CD4-positive, alpha-beta T cell (primary cell): ENCODE measurements around the gene DCAF15. TPM values are rescaled to one million over a fixed set of nuclear protein-coding genes. Genes with fewer than 3 reads are reported as not detected.
A peak's percentile ranks its signal among the peaks of the same experiment; 100 is the strongest.

Experiments
- ATAC-seq: fragments of 200-7000 bp; cut with Tn5 transposase; one replicate; pipeline ENCODE4 v1.10.0; 2022; ENCODE audit warnings: mild to moderate bottlenecking; ENCODE audit not compliant: poor library complexity
- CTCF ChIA-PET: fragments of 350-600 bp; sonication (Branson Sonifier 250); formaldehyde crosslinking; loops from one replicate; lab custom pipeline; 2021; ENCODE audit warnings: antibody characterized with exemption, inconsistent platforms; lab: Charles Lee
- POLR2A ChIA-PET: fragments of 350-600 bp; sonication (Branson Sonifier 250); formaldehyde crosslinking; loops from one replicate; lab custom pipeline; 2021; ENCODE audit warnings: antibody characterized with exemption, inconsistent platforms; lab: Charles Lee
- DNase-seq, 14 experiments: peaks; one replicate each; pipeline ENCODE4 v3.0.0-alpha.2; 2013 to 2020; ENCODE audit warnings: mixed read lengths in 2 of 14
- H3K27ac ChIP-seq, 2 donors: one replicate each; pipeline versions ENCODE4 v1.5.1 to v1.7.0; 2013; ENCODE audit warnings: low read length in 2 of 2, low read depth in 1 of 2, mild to moderate bottlenecking in 1 of 2
- H3K27me3 ChIP-seq, 2 experiments: 1 replicate in 1 of 2; 2 replicates in 1 of 2; pipeline versions ENCODE4 v1.6.1 to v1.7.0; 2013; ENCODE audit warnings: low read length in 2 of 2, control low read depth in 1 of 2, mild to moderate bottlenecking in 1 of 2, moderate library complexity in 1 of 2; ENCODE audit not compliant: insufficient read depth in 2 of 2, control insufficient read depth in 1 of 2
- H3K36me3 ChIP-seq: one replicate; pipeline ENCODE4 v1.6.1; 2013; ENCODE audit warnings: low read length, control low read depth; ENCODE audit not compliant: insufficient read depth
- H3K4me1 ChIP-seq: one replicate; pipeline ENCODE4 v1.6.1; 2013; ENCODE audit warnings: low read length, control low read depth; ENCODE audit not compliant: insufficient read depth
- H3K4me3 ChIP-seq: one replicate; pipeline ENCODE4 v1.5.1; 2013; ENCODE audit warnings: mild to moderate bottlenecking, low read length, moderate library complexity
- H3K9me3 ChIP-seq, 2 experiments: 1 replicate in 1 of 2; 2 replicates in 1 of 2; pipeline versions ENCODE4 v1.6.1 to v1.7.0; 2013; ENCODE audit warnings: low read length in 2 of 2, mild to moderate bottlenecking in 2 of 2, control low read depth in 1 of 2, moderate library complexity in 1 of 2; ENCODE audit not compliant: control insufficient read depth in 1 of 2, insufficient read depth in 1 of 2
- H3K27ac Mint-ChIP-seq: one replicate; pipeline ENCODE4 v1.8.0; 2020; ENCODE audit warnings: mixed read lengths
- H3K27me3 Mint-ChIP-seq: one replicate; pipeline ENCODE4 v1.8.0; 2021; ENCODE audit warnings: mixed read lengths
- H3K36me3 Mint-ChIP-seq: one replicate; pipeline ENCODE4 v1.8.0; 2021; ENCODE audit warnings: low read depth, mixed read lengths
- H3K4me1 Mint-ChIP-seq: one replicate; pipeline ENCODE4 v1.8.0; 2021; ENCODE audit warnings: low read depth, mixed read lengths
- H3K4me3 Mint-ChIP-seq: one replicate; pipeline ENCODE4 v1.8.0; 2020; ENCODE audit warnings: mild to moderate bottlenecking, mixed read lengths
- H3K9me3 Mint-ChIP-seq: one replicate; pipeline ENCODE4 v1.8.0; 2020; ENCODE audit warnings: mixed read lengths
- intact Hi-C, 2 experiments: fragments of 100-400 bp; cut with DNase I in 1 of 2; cut with micrococcal nuclease in 1 of 2; formaldehyde crosslinking; loops; one replicate each; pipeline versions ENCODE4 v1.15.1 to v1.9.0; 2023 to 2025; cut with DNase I, micrococcal nuclease
- total RNA-seq, 174 experiments: library from RNA in 2 of 174; stranded (reverse) in 2 of 174; gene quantifications; one replicate each; pipeline ENCODE4 v1.2.3 and lab custom pipeline; 2021 to 2026
- TF ChIP-seq, protein P1 (sequence below): fragments of 200-600 bp; IDR thresholded peaks from one replicate; pipeline ENCODE4 v1.8.0; 2022; ENCODE audit warnings: antibody characterized with exemption, mild to moderate bottlenecking

Gene DCAF15
- total RNA-seq, 2 experiments from 2014 or later: 84.9 to 85.0 TPM

DNA sequence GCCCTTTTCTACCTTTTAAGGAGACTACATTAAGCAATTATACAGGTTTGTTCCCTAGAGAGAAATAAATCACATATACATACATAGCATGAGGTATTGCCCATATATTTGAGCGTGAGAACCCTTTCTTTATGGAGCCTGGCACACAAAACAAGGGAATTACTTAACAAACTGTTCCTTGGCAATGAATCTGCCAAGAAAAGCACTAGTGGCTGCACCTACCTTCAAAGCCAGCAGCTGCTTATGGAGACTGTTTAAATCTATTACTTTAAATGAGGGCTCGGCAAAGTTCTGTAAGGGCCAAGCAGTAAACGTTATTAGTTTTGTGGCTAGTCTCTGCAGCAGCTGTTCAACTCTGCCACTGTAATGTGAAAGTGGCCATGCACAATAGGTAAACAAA, 46.8 kb downstream of the DCAF15 start:
- no peak for ATAC-seq
- H3K36me3 ChIP-seq: peaks cover 26% of the 10 kb centered on the region
- H3K27me3 Mint-ChIP-seq: no peaks in the 10 kb centered on the region
- peaks cover 51% of the 10 kb centered on the region for H3K4me1 Mint-ChIP-seq
- H3K9me3 Mint-ChIP-seq: no peaks in the 10 kb centered on the region
- no peaks in the 10 kb centered on the region for H3K27me3 ChIP-seq
- no peak for DNase-seq
- H3K4me3 Mint-ChIP-seq: no peak overlapping the region
- H3K27ac ChIP-seq: no peak overlapping the region
- ChIA-PET CTCF (interaction anchor here (1.0 kb wide), 1 partner anchor 33 kb away, joined by 3 read pairs; the partner anchor contains the start of gene IL27RA), POLR2A (interaction anchor here (0.6 to 1.3 kb wide), 4 partner anchors 12 to 48 kb away, joined by 3 to 9 read pairs (median 6); no protein-coding TSS in a partner anchor)
- H3K36me3 Mint-ChIP-seq: peaks cover 18% of the 10 kb centered on the region
- peak overlapping the region; percentile 83 for H3K27ac Mint-ChIP-seq
- no peaks in the 10 kb centered on the region for H3K9me3 ChIP-seq
- TF ChIP-seq, protein P1, sequence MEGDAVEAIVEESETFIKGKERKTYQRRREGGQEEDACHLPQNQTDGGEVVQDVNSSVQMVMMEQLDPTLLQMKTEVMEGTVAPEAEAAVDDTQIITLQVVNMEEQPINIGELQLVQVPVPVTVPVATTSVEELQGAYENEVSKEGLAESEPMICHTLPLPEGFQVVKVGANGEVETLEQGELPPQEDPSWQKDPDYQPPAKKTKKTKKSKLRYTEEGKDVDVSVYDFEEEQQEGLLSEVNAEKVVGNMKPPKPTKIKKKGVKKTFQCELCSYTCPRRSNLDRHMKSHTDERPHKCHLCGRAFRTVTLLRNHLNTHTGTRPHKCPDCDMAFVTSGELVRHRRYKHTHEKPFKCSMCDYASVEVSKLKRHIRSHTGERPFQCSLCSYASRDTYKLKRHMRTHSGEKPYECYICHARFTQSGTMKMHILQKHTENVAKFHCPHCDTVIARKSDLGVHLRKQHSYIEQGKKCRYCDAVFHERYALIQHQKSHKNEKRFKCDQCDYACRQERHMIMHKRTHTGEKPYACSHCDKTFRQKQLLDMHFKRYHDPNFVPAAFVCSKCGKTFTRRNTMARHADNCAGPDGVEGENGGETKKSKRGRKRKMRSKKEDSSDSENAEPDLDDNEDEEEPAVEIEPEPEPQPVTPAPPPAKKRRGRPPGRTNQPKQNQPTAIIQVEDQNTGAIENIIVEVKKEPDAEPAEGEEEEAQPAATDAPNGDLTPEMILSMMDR: no peak
- H3K4me1 ChIP-seq: peaks cover 68% of the 10 kb centered on the region
- no peak overlapping the region for H3K4me3 ChIP-seq
- intact Hi-C loops: no loop called here

DNA sequence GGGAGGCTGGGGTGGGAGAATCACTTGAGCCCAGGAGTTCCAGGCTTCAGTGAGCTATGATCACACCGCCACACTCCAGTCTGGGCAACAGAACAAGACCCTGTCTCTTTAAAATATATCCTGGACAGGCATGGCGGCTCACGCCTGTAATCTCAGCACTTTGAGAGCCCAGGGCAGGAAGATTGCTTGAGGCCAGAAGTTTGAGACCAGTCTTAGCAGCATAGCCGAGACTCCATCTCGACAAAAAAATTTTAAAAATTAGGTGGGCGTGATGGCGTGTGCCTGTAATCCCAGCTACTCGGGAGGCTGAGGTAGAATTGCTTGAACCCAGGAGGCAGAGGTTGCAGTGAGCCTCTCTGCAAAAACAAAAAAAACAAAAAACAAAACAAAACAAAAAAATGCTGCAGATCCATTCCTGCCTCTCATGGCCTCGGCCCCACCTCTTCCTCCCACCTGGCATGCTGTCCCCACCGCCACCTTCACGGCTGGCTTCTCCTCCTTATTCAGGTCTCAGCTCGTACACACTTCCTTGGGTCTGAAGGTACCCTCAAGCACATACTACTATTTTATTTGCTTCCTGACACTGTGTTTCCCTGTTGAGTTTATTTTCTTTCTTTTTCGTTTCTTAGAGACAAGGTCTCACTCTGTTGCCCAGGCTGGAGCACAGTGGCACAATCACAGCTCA, 48.5 kb downstream of the DCAF15 start:
- ChIA-PET CTCF (interaction anchor here (1.1 kb wide), 1 partner anchor 31 kb away, joined by 3 read pairs; the partner anchor contains the start of gene IL27RA), POLR2A (interaction anchor here (0.7 to 2.3 kb wide), 6 partner anchors 8 to 31 kb away, joined by 3 to 10 read pairs (median 4); partner anchors contain the start of gene IL27RA)
- Mint-ChIP-seq H3K4me1 (peaks cover 63% of the 10 kb centered on the region), H3K36me3 (peaks cover 10% of the 10 kb centered on the region), H3K9me3 (no peaks in the 10 kb centered on the region), H3K4me3 (peak overlapping the region; percentile 70), H3K27ac (peak overlapping the region; percentile 91), H3K27me3 (no peaks in the 10 kb centered on the region)
- Histone ChIP-seq H3K4me3 (no peak overlapping the region), H3K36me3 (peaks cover 21% of the 10 kb centered on the region), H3K27me3 (no peaks in the 10 kb centered on the region), H3K27ac (peak overlapping the region; percentile 67 to 93), H3K4me1 (peaks cover 81% of the 10 kb centered on the region), H3K9me3 (no peaks in the 10 kb centered on the region)
- TF ChIP-seq, protein P1: no peak
- intact Hi-C loops: no loop called here
- ATAC-seq (no peak), DNase-seq (no peak)

DNA sequence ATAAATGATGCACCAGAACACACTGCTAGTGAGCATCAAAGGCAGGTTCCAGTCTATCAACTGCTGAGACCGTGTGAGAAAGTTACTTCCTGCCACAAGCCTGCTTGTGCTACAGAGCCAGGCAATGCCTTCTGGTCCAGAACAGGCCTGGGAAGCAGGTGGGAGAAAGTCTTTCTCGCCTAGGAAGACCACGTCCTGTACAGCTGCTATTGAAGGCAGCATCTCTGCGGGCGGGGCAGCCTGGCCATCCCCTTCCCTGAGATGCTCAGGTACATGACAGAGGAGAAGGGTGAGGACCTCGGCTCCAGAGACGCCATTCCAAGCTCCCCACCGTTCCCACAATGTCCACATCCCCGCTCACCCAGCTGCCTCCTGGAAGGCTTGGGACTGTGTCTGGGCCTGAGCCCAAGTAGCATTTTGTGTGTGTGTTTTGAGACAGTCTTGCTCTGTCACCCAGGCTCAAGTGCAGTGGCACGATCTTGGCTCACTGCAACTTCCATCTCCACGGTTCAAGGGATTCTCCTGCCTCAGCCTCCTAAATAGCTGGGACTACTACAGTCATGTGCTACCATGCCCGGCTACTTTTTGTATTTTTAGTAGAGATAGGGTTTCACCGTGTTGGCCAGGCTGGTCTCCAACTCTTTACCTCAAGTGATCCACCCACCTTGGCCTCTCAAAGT, 50.4 kb downstream of the DCAF15 start:
- Histone ChIP-seq H3K36me3 (peaks cover 5% of the 10 kb centered on the region), H3K27me3 (no peaks in the 10 kb centered on the region), H3K4me3 (peak overlapping the region; percentile 15), H3K27ac (peak overlapping the region; percentile 76 to 93), H3K4me1 (peaks cover 79% of the 10 kb centered on the region), H3K9me3 (no peaks in the 10 kb centered on the region)
- Mint-ChIP-seq H3K9me3 (no peaks in the 10 kb centered on the region), H3K4me3 (peak overlapping the region; percentile 80), H3K36me3 (peaks cover 17% of the 10 kb centered on the region), H3K27ac (peak overlapping the region; percentile 91), H3K27me3 (no peaks in the 10 kb centered on the region), H3K4me1 (peaks cover 70% of the 10 kb centered on the region)
- peak in 5 of 14 experiments; percentile 13 to 75 (median 68) for DNase-seq
- intact Hi-C loops: loop anchor here in 1 of 2 experiments (1.0 kb wide), 1 partner anchor 15 kb away; no protein-coding TSS in a partner anchor
- POLR2A ChIA-PET: interaction anchor here (0.5 to 7.2 kb wide), 8 partner anchors 17 to 1629 kb away, joined by 3 to 117 read pairs (median 5); partner anchors contain the start of genes DCAF15 and IL27RA
- ATAC-seq: no peak
- TF ChIP-seq, protein P1: no peak
- CTCF ChIA-PET: interaction anchor here (0.6 to 1.5 kb wide), 3 partner anchors 11 to 91 kb away, joined by 3 to 4 read pairs (median 3); no protein-coding TSS in a partner anchor
